Measurements from ENCODE around the gene NFIX. TPM values are rescaled to one million over a fixed set of nuclear protein-coding genes. Genes with fewer than 3 reads are reported as not detected.

Gene NFIX
- total and polyA plus RNA-seq, 2 of the 13 experiments (the other 11 are each of a cell fraction or from before 2014, with no cell fraction given), result 3.4 to 5.4 TPM

GRCh38 chr19:13116282-13117175 lies 121.3 kb downstream of the NFIX start, which contains the start of gene TRMT1 (continued):
- no peak for TF ChIP-seq HMGXB3 (CRISPR knock-in tag; IDR thresholded peaks at IDR 0.05; ENCODE audit: borderline replicate concordance)
- no peak for TF ChIP-seq NONO (IDR thresholded peaks at IDR 0.05)
- TF ChIP-seq NONO (CRISPR knock-in tag; conservative IDR thresholded peaks at IDR 0.05), result no peak
- TF ChIP-seq ZNF30 (CRISPR knock-in tag; IDR thresholded peaks at IDR 0.05), result no peak
- TF ChIP-seq ZNF235 (CRISPR knock-in tag; IDR thresholded peaks at IDR 0.05; ENCODE audit: borderline replicate concordance), result no peak
- TF ChIP-seq ZNF776 (CRISPR knock-in tag; IDR thresholded peaks at IDR 0.05), result no peak
- TF ChIP-seq NR0B2 (CRISPR knock-in tag; IDR thresholded peaks at IDR 0.05), result peak; percentile 98
- TF ChIP-seq ZNF644 (CRISPR knock-in tag; IDR thresholded peaks at IDR 0.05; ENCODE audit: low read depth), result no peak
- TF ChIP-seq ZNF281 (CRISPR knock-in tag; IDR thresholded peaks at IDR 0.05; ENCODE audit: borderline replicate concordance), result no peak; the same call in 1 of the 2 replicates
- TF ChIP-seq ZNF550 (CRISPR knock-in tag; IDR thresholded peaks at IDR 0.05; ENCODE audit: borderline replicate concordance), result peak; percentile 84; the same call in 1 of the 2 replicates
- TF ChIP-seq ZNF264 (CRISPR knock-in tag; IDR thresholded peaks at IDR 0.05), result peak; percentile 73
- TF ChIP-seq MYNN (CRISPR knock-in tag; IDR thresholded peaks at IDR 0.05; ENCODE audit: low read depth), result no peak; the same call in 1 of the 2 replicates
- TF ChIP-seq ZNF83 (CRISPR knock-in tag; IDR thresholded peaks at IDR 0.05; ENCODE audit: borderline replicate concordance), result no peak
- TF ChIP-seq CEBPG (CRISPR knock-in tag; IDR thresholded peaks at IDR 0.05), result no peak
- TF ChIP-seq ZNF567 (CRISPR knock-in tag; IDR thresholded peaks at IDR 0.05; ENCODE audit: borderline replicate concordance), result no peak
- TF ChIP-seq ZBTB21 (CRISPR knock-in tag; IDR thresholded peaks at IDR 0.05), result no peak
- no peak for TF ChIP-seq ZMAT5 (CRISPR knock-in tag; IDR thresholded peaks at IDR 0.05; ENCODE audit: borderline replicate concordance, low read depth)
- TF ChIP-seq ZNF292 (CRISPR knock-in tag; IDR thresholded peaks at IDR 0.05; ENCODE audit: borderline replicate concordance, low read depth), result no peak
- no peak for TF ChIP-seq EED (CRISPR knock-in tag; IDR thresholded peaks at IDR 0.05)
- TF ChIP-seq ZNF598 (CRISPR knock-in tag; IDR thresholded peaks at IDR 0.05; ENCODE audit: borderline replicate concordance), result 0 out of 2 replicates have a peak, but pooled peaks have one; percentile 61
- no peak for TF ChIP-seq ZNF446 (CRISPR knock-in tag; IDR thresholded peaks at IDR 0.05)
- no peak for TF ChIP-seq FOXJ3 (CRISPR knock-in tag; IDR thresholded peaks at IDR 0.05; ENCODE audit: borderline replicate concordance)
